GM21367 (cell line): Measurements from ENCODE around the gene WDR18.
A peak's percentile ranks its signal among the peaks of the same experiment; 100 is the strongest.

Experiments
- ATAC-seq: cut with Tn5 transposase; IDR thresholded peaks from one replicate; pipeline ENCODE4 v1.9.1; 2021; ENCODE audit not compliant: unreplicated experiment

Gene WDR18, protein sequence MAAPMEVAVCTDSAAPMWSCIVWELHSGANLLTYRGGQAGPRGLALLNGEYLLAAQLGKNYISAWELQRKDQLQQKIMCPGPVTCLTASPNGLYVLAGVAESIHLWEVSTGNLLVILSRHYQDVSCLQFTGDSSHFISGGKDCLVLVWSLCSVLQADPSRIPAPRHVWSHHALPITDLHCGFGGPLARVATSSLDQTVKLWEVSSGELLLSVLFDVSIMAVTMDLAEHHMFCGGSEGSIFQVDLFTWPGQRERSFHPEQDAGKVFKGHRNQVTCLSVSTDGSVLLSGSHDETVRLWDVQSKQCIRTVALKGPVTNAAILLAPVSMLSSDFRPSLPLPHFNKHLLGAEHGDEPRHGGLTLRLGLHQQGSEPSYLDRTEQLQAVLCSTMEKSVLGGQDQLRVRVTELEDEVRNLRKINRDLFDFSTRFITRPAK

DNA sequence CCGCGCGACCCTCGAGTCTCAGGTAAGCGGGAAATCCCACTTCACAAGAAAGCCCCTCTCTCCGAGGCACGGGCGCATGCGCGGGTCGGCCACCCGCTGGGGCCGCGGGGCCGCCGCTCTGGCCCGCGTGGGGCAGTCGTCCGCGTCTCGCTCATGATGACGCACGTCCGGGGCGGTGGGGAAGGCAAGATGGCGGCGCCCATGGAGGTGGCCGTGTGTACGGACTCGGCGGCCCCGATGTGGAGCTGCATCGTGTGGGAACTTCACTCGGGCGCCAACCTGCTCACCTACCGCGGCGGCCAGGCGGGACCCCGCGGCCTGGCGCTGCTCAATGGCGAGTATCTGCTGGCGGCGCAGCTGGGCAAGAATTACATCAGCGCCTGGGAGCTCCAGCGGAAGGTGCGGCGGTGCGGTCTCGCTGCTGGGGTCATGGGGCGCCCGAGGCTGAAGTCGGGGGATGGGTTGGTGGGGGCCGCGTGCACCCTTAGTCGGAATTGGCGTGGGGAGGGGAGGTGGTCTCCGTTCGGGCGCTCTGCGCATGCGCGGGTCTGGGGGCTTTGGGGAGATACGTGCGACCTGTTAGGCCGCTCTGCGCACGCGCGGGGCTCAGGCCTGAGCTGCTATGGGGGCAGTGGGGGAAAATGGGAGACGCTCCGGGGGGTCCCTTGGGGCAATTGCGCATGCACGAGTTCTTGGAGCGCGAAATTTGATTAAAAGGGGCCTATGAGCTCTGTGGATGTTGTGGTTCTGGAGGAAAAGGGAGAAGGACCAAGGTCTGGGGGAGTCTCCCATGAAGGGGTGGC is at the start of gene WDR18:
Gene WDR18 (plus strand): TSS at position 181 of the 803 bp plus-strand sequence. CDS start 9 bp downstream, at position 190.
- ATAC-seq = peak; percentile 67

DNA sequence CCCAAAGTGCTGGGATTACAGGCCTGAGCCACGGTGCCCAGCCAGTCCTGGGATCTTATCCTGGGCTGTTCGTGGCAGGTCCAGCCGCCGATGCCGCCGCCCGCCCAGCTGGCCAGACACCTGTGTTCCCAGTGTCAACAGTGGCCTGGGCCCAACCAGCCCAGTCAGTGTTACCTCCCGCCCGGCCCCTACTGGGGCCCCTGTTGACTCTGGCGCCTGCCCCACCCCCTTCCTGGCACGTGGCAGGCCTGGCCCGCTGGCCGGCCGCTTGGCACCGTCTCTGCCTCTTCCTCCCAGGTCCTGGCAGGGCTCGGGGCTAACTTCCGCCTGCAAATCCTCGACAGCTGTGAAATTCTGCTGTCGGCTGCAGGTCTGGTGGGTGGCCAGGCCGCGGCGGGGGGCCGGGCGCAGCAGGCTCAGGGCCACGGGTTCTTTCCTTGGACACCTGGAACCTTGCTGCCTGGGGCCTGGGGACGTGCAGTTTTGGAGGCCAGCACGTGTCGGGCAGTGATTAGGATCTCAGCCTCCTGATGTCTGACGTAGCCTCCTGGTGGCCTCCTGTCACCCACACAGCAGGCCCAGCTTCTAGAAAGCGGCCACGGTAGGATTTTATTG is 49.2 kb upstream of the WDR18 start:
- ATAC-seq = no peak

DNA sequence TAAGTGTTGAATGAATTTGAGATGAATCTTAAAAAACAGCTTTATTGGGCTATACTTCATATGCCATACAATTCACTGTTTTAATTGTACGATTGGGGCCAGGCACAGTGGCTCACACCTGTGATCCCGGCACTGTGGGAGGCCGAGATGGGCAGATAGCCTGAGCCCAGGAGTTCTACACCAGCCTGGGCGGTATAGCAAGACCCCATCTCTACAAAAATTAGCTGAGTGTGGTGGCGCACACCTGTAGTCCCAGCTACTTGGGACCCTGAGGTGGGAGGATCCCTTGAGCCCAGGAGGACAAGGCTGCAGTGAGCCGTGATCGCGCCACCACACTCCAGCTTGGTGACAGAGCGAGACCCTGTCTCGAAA is 48.0 kb upstream of the WDR18 start:
- ATAC-seq = no peak

DNA sequence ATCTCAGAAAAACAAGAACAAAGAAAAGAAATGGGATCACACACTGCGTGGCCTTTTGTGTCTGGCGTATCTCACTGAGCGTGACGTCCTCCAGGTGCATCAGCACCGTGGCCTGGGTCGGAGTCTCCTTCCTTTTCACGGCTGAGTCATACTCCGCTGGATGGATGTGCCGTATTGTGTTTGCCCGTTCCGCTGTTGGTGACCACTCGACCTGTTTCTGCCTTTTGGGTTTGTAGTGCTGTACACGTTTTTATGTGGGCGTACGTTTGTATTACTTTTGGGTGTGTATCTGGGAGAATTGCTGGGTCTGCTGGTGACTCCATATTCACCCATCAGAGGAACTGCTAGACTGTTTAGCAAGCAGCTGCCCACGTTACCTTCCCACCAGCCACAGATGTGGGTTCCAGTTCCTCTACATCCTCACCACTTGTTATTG is 46.9 kb upstream of the WDR18 start:
- ATAC-seq = no peak

DNA sequence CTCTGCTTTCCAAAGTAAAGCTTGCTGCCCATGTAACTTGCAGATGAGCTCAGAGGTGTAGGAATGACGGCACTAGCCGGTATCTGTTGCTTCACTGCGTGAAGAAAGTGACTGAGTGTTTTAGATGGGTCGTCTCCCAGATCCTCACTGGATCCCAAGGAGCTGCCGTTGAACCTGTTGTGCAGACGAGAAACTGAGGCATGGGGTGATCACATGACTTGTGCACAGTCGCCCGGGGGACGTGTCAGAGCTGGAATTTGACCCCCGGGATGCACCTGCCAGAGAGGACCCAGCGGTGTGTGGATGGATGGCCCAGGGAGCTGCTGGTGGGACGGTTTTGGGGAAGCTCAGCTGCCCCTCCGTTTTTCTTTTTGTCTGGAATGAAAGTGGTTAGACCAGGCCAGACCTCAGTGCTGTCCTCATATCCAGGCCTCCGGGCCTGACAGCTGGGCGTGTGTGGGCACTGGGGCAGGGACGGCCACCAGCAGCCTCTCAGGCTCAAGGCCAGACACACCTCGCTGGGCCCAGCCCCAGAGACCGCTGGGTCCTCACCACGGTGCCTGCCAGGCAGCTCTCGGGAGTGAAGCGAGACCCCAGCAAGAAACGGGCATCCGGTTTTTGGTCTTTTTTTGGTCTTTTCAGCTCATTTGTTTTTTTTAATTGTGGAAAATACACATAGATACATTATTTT is 45.8 kb upstream of the WDR18 start:
- no peak for ATAC-seq

DNA sequence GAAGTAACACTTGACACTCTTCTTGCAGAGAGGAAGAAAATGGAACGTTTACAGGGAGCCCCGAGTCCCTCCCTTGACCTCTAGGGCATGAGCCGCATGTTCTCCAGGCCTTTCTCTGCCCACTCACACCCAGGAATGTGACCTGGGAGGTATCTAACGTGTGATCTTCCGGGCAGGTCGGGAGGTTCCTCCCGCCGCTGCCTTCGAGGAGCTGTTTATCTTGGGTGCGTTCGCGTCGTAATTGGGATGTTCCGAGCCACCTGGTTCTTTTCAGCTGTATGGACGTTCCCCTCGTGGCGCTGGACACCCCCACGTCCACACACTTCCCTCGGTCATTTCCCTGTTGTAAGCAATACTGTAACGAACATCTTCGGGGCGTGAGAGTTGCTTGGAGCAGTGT is 44.7 kb upstream of the WDR18 start:
- no peak for ATAC-seq

DNA sequence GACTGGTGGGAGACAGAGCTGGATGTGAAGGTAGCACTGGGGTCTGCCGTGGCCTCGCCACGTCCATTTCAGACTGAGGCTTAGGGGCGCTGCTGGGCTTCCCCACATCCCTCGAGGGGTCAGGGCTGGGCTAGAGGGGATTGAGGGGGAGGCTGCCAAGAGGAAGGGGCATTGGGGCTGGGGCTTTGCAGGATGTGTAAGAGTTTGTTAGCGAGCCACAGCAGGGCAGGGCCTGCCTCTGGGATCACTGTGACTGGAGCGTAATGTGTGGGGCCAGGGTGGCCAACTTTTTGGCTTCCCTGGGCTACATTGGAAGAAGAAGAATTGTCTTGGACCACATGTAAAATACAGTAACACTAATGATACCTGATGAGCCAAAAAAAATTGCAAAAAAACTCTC is 44.2 kb upstream of the WDR18 start:
- no peak for ATAC-seq

DNA sequence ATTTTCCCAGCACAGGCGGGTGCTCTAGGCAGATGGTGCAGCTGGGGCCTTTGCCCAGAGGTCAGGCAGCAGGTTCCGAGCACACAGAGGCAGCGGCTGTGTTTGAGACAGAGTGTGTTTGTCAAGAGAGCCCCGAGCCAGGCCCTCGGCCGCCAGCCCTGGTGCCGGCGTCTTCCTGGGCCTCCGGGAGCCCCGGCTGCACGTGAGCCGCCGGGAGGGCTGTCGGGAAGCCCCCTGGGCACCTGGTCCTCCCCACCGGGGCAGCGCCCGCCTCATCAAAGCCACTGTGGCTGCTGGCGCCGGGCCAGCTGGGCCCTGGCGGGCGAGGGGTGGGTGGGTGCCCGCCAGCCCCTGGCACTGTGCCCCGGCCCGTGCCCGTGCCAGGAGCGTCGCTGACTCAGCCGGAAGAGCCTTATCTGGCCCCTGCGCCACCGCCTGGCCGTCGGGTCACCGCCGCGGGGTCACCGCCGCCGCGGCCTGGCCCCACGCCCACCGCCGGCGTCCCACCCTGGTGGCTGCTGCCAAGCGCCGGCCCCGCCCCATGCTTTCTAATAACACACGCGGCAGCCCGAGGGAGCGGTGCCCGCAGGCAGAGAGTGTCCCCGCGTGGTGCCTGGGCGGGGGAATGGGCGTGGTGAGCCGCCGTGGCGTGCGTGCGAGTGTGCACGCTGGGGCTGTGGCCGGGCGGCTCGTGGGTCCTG is 43.4 kb upstream of the WDR18 start:
- ATAC-seq = no peak

DNA sequence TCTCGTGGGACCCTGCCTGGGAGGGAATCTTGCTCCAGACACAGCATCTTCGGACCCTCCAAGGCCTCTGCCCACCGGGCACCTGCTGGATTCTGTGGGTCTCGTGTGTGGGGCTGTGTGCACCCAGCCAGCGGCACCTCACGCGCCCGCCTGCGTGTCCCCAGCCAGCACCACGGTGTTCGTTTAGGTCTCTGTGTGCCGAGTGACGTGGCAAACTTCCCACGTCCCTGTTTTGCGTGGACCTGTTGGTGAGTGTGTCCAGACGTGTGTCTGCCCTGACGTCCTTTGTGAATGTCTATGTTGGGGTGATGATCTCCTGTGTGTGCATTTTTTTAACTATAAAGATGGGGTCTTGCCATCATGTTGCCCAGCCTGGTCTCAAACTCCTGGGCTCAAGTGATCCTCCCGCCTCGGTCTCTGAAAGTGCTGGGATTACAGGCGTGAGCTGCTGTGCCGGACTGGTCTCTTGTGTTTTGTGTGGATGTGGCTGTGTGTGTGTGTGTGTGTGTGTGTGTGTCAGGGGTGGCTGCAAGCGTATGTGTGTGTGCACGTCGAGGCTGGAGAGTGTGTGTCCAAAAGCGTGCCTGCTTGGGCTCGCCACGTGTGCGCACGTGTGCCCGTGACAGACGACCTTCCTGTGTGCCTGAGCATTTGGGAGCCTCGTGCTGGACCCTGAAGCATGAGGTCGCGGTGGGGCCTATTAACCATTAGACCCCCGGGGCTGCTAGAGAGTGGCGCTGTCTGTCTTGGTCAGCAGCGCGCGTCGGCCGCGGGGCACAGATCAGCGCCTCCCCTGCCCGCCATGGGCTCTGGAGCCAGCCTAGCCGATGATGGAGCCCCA is 42.6 kb upstream of the WDR18 start:
- no peak for ATAC-seq

DNA sequence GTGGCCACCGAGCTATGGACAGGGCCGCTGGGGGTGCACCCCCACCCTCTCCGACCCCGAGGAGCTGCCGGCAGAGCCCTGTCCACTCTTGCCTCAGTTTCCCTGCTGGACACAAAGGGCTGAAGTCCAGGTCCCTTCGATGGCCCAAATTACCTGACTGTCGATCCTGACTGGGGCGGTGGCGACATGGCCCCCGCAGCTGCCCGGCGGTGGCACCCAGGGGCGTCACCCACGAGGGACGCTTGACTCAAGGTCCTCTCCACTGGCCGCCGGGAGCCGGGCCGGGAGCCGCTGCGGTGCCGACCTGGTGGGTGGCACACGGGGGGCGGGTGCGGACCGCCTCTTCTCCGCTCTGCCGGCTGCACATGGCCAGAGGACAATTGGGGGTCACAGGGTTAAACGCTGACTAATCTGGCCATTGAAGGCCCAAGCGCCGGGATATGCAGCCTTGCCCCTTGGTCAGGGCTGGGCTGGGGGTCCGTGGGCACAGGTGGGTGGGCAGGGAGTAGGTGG is 42.0 kb upstream of the WDR18 start:
- ATAC-seq = no peak

DNA sequence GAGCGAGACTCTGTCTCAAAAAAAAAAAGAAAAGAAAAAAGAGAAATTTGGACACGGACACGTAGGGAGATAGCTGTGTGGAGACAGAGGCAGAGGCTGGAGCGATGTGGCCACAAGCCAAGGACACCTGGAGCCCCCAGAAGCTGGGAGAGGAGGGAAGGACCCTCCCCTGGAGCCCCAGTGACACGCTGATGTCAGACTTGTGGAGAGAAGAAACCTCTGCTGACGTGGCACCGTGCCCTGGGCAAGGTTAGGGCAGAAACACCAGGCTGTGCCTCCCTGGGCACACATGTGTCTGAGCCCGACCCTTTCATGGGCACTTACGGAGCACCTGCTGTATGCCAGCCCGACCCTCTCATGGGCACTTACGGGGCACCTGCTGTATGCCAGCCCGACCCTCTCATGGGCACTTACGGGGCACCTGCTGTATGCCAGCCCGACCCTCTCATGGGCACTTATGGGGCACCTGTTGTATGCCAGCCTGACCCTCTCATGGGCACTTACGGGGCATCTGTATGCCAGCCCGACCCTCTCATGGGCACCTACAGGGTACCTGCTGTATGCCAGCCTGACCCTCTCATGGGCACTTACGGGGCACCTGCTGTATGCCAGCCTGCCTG is 40.5 kb upstream of the WDR18 start:
- no peak for ATAC-seq

DNA sequence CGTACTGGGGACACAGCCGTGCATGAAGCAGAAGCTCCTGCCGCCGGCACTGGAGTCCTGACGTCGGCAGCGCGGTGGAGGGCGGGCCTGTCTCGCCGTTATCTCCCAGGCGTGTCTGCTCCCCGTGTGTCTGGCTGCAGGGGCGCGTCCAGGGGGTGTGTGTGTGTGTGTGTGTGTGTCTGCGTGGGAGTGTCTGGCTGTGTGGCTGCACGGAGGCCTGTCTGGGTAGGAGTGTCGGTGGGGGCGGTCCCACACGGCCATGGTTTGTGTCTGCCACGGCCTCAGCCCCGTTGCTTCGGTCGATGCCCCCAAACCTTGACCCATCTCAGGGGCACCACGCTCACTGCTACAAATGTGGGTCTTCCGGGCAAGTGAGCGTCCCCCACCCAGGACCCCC is 40.0 kb upstream of the WDR18 start:
- ATAC-seq = no peak

DNA sequence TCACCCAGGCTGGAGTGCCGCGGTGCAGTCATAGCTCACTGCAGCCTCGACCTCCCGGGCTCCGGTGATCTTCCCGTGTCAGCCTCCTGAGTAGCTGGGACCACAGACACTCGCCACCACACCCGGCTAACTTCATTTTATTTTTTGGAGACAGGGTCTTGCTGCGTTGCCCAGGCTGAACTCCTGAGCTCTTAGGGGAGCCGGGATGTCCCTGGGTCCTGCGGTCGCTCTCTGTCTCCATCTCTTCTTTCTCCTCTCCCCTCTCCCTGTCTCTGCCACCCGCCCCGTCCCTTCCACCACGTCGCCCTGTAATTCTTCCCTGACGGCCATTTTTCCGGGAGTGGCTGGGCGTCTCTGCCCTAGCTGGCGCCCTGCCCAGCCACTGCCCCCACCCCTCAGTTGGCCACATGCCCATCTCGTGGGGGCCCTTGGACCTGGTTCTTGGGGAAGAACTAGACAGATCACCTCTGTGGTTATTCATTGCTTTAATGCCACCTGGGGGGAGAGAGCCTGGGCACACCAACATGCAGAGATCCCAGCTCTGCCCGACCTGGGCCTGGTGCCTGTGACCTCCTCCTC is 39.4 kb upstream of the WDR18 start:
- no peak for ATAC-seq

DNA sequence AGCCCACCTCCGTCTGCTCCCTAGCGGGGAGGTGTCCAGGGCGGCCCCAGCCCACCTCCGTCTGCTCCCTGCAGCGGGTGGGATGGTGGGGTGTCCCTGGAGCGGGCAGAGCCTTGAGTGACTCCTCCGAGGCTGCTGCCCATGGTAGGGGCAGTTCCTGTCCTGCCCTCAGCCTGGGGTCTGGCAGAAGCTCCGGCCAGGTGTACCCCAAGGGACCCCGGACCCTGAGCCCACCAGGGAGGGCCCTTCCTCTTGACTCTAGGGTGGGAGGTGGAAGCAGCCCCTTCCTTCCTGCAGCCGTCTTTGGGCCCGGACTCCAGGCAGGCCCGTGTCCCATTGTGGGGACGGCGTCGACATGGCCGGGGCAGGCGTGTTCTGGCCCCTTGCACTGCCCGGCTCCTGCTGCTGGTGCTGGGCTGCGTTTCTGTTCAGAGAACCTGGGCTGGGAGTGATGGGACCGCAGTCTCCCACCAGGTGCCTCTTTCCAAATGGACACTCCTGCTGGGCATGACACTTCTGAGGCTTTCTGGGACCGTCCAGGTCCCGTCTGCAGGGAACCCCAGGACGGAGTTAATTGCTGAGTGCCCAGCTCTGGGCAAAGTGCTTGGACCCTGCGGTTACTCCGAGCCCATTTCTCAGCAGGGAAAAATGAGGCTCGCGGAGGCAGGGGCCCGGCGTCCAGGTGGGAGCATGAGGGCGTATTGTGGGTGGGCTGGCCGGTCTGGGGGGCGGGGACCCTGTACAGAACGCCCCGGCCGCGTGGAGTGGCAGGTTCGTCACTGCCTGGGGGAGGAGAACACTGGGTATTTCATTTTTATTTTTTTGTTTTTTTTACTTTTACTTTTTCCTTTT is 38.5 kb upstream of the WDR18 start:
- ATAC-seq = no peak

DNA sequence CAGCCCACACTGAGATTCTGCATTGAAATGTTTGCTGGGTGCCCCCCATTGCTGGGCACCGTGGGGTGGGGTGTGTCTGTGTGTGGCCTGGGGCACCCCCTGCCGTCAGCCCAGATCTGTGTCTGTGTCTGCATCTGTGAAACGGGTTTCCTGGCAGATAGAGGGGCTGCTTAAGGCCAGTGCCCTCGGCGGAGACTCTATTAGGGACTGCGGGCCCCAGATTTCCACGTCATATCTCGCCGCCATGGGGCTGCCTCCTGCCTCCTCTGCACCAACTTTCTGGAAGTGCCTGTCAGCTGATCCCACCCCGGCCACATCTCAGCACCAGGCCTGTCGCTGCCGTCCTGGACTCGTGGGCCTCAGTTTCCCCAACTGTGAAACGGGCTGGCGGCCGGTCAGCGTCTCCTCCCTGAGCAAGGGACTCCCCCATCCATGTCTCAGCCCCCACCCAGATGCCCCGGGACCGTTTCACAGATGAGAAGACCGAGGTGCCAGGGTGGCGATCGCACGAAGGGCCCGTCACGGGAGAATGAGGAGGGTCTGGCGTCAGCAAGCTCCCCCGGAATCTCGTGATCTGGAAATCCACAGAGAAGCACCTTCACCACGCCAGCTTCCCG is 36.9 kb upstream of the WDR18 start:
- no peak for ATAC-seq

DNA sequence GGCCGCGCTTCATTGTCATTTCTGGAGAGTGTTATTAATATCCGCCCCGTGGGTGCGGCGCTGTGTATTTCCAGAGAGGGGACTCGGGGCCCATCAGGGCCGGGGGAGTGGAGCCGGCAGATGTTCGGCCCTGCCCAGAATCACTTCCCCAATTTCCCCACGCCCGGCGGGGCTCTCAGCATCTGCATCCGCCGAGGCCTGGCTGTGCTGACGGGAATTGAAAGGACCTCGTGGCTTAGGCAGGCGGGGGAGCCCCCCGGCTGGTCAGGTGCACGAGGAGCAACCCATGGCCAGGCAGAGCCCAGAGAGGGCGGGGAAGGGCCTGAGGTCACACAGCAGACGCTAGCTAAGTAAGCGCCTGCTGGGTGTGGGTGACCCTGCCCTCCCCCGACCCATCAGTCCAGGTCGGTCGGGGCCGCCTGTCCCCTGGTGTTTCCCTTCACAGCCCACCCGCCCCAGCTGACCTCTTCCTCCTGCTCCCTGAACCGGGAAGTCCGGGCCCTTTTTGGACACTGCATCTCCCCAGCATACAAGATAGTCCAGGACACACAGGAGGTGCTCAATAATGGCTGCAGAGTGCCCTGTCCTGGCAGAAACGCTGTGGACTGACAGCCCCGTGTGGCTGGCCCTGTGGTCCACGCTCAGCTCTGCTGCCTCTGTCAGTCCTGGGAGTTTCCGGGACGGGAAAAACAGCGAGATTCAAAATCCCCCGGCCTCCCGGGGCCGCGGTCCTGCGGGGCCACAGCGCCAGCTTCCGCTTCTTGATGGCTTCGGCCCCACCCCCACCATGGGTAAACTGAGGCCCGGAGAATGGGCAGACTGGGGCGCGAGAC is 36.2 kb upstream of the WDR18 start:
- peak; percentile 42 for ATAC-seq
